ENCODE measurements around the gene IGSF23. TPM values are rescaled to one million over a fixed set of nuclear protein-coding genes. Genes with fewer than 3 reads are reported as not detected.
A peak's percentile ranks its signal among the peaks of the same experiment; 100 is the strongest.

The IGSF23 gene, protein sequence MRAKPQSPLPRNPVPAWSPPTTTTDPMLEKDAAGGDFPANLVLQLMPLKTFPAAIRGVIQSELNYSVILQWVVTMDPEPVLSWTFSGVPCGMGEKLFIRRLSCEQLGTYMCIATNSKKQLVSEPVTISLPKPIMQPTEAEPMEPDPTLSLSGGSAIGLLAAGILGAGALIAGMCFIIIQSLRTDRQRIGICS
- not detected for total RNA-seq

DNA sequence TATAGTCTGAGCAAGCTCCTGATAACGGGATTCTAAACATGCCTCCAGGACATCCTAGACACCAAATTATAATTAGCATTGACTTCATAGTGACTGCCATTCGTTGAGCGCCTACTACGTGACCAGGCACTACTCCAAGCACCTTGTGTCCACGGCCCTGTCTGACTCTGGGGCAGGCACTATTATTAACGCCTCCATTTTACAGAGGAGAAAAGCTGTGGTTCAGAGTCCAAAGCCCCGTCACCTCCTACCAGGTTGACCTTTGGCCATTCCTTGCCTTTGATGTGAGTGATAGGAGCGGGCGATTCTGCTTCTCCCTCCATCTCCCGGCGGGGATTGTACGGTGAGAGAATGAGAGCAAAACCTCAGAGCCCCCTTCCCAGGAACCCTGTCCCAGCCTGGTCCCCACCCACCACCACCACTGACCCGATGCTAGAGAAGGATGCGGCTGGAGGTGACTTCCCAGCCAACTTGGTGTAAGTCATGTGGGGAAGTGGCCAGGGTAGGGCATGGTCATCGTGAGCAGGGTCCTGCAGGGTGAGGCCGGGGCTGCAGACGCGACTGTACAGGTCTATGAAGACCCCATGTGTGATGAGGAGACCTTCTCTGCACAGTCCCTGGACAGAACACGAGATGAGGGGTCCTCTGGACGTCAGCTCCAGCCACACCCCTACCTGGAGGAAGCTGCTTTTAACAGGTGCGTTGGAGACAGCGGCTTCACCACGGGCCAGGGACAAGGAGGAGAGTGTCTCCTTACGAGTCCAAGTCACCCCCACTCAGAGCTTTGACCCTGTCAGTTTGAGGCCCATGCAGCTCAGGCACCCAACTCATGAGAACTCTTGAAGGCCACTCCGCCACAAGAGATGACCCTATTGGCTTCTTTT lies at the start of gene IGSF23:
IGSF23 (plus strand) TSS at position 269 of the 884 bp plus-strand sequence; CDS start at position 352, 83 bp downstream.
- DNase-seq (ENCODE audit: low read depth in 2 of 3, low spot score in 2 of 3) = no peak

DNA sequence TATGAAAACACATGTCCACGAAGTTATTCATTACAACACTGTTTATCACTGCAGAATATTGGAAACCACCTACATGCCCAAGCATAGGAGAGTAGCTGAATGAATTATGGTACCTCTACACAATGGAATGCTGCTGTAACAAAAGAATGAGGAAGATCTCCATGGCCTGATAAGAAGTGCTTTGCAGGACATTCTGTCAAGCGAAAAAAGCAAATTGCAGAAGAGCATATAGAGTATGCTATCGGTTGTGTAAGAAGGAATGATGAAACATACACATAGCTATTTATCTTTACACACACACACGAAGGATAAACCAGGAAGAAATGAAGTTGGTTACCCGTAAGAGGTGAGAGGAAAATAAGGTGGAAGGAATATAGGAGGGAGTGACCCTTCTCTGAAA lies 46.4 kb upstream of the IGSF23 start:
- no peak for DNase-seq (ENCODE audit: low read depth in 2 of 3, low spot score in 2 of 3)

DNA sequence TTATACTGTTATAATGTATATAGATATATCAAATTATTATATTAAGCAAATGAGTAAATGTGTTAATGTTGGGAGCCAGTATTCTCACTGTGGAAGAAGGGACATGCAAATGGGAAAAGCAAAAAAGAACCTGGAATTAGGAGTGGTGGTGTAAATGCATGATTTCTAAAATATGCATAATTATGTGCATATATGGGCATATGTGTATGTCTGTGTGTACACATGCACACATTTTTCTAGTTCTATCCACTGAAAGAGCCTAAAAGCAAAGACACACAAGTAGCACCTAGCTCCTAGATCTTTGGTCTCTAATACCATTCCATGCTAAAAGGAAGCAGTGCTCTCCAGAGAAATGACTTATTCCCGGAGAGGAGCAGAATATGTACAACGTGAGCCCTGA lies 45.6 kb upstream of the IGSF23 start:
- DNase-seq (ENCODE audit: low read depth in 2 of 3, low spot score in 2 of 3) = no peak

DNA sequence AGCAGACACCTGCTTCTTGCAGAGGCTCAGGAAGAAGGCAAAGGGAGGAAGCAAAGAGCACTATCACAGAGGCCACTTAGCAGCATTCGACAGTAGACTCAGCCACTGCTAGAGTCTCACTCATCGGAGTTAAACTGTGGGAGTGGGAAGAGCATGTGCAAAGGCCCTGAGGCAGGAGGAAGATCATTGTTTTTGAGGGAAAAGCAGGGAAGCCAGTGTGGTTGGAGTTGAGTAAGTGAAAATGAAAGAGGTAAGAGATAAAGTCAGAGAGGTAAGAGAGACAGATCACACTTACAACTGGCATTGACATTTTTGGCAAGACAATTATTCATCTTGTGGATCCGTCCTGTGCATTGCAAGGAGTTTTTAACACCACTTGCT lies 42.8 kb upstream of the IGSF23 start:
- no peak for DNase-seq (ENCODE audit: low read depth in 2 of 3, low spot score in 2 of 3)

DNA sequence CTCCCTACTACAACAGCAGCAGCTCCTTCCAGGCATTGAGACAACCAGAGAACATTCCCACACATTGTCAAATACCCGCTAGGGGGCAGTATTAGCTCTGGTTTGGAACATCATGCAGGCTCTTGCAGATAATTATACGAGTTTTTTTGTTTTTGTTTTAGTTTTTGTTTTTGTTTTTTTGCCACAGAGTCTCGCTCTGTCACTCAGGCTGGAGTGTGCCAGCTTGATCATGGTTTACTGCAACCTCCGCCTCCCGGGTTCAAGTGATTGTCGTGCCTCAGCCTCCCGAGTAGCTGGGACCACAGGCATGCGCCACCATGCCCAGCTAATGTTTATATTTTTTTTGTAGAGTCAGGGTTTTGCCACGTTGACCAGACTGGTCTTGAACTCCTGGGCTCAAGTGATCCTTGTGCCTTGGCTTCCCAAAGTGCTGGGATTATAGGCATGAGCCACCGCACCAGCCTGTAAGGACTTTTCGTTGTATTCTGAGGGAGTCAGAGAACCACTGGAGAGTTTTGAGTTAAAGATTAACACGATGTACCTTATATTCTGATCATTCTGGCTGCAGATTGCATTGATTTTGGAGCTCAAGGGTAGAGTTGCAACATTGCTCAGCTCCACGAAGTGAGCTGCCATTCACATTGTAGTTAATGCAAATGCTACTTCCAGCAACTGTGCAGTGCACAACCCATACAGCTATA lies 42.2 kb upstream of the IGSF23 start:
- DNase-seq (ENCODE audit: low read depth in 2 of 3, low spot score in 2 of 3) = peak in 2 of 3 donors; percentile 68 to 86

DNA sequence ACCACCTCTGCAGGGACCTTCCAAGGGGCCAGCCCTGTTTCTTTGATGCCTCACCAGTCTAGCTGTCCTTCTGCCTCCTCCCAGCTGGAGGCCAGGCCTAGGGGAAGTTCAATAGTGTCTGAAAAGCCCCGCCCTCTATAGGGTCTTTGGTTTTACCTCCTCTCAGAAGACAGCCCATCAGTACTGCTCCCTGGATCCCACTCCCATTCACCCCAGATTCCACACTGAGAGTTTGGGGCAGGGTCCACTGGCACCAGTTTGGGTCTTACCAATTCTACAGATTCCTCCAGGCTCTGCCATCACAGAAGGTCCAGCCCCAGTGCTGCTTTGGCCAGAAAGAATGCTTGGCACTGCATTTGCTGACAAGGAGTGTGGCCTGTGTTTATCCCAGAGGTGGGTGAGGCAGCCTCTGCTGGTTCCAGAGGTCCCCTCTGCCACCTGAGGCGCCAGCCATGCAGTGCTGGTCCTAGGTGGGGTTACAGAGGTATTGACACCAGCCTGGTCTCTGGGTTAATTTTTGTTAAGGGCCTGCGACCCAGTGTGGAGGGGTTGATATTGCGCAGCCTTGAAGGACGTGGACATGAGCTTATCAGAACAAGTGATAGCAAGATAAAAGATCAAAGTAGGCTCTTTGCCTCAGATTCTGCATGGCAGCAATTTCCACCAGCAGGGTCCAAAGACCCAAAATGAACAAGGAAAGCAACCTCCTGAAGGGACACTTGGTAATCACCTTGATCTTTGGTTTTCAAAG lies 41.4 kb upstream of the IGSF23 start:
- DNase-seq (ENCODE audit: low read depth in 2 of 3, low spot score in 2 of 3) = no peak

DNA sequence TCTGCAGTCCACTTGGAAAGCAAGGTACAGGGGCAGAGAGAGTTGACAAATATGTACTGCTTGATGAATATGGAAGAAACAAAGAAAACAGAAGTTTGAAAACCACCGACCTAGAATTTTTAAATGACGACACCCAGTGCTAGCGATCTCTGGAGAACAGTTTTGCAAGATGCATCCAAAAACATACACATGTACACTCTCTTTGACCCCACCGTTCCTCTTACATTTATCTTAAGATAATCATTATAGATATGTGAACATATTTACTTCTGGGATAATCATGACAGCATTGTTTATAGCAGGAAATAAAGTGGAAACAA lies 40.8 kb upstream of the IGSF23 start:
- no peak for DNase-seq (ENCODE audit: low read depth in 2 of 3, low spot score in 2 of 3)

DNA sequence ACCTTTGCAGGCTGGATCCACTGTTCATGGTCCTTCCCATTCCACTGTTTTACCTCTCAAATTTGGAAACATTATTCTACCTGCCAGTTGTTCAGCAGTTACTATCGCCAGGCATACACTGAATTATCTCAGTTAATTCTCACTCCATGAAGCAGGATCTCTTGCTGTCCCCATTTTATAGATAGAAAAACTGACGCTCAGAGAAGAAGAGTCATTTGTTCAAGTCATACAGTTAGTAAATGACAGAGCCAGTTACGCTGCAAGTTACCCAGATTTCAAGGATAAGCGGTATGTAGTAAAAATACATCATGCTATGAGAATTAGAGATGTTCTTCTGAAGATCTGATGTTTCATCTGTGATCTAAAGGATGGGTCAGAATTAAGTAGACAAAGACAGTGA lies 40.2 kb upstream of the IGSF23 start:
- DNase-seq (ENCODE audit: low read depth in 2 of 3, low spot score in 2 of 3) = no peak

DNA sequence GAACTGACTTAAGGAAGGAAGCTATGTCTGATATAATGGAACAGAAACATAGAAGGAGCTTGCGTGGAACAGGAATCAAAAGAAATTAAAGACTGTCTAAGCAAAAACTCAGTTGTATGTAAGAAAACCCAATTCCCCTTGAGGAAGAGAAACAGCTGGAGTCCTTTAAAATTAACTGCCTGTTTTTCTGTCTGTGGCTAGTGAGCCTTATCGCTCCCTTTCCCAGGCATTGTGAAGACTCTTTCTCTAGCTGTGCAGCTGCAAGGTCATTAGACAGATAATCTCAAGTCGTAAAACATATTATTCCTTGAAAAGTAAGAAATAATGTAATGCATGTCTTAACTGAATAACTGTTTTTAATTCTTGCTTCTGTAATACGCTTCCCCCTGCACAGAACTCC lies 39.7 kb upstream of the IGSF23 start:
- no peak for DNase-seq (ENCODE audit: low read depth in 2 of 3, low spot score in 2 of 3)

DNA sequence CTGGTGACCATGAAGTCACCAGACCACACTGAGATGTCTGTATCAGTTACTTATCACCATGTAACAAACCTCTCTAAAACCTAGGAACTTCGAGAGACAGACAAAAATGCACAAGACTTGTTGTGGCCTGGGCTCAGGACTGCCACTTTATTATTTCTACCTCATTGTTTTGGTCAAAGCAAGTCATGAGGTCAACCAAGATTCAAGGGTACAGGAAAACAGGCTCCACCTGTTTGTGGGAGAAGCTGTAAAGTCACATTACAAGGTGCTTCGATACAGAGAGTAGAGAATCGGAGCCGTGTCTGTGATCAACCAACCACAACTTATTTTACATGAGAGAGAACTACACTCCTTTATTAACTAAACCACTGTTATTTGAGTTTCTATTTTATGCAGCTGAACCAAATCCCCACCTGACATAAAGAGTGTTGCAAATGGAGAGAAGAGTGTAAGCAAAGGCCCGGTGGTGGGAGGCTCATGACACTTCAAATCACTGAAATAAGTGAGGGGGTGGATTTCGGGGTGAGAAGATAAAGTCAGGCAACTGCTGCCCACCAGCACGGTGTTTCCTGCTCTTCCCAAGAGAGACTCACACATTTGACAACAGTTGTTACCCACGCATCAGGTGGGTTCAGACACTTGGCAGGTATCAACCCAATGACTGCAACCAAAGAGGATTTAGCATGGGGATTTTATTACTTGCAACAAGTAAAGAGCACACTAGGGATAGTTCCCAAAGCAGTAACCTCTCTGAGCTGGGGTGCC lies 39.0 kb upstream of the IGSF23 start:
- no peak for DNase-seq (ENCODE audit: low read depth in 2 of 3, low spot score in 2 of 3)

DNA sequence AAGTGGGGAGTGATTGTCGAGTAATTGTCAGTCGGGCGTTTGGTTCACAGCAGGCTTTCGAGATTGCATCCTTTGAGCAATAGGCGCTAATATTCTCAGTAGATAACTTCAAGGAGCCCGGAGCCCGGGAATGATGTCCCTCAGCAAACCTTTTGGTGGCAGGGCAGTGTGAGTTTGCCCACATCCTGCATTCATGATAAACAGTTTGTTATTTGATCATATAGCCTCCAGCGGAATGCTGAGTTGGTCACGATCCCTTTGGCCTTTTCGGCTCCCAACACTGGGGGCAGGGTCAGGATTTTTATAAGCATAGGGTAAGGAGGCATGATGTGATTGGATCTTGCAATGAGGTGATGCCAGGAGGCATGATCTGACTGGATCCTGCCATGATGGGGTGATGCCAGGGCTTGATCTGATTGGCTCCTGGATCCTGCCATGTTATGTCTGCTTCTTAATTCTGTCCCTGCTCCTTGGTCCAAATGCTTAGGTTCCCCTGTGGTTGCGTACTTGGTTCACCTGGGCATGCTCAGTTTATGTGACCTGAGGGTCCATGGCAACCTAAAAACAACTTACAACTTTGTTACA lies 38.2 kb upstream of the IGSF23 start:
- DNase-seq (ENCODE audit: low read depth in 2 of 3, low spot score in 2 of 3) = no peak

DNA sequence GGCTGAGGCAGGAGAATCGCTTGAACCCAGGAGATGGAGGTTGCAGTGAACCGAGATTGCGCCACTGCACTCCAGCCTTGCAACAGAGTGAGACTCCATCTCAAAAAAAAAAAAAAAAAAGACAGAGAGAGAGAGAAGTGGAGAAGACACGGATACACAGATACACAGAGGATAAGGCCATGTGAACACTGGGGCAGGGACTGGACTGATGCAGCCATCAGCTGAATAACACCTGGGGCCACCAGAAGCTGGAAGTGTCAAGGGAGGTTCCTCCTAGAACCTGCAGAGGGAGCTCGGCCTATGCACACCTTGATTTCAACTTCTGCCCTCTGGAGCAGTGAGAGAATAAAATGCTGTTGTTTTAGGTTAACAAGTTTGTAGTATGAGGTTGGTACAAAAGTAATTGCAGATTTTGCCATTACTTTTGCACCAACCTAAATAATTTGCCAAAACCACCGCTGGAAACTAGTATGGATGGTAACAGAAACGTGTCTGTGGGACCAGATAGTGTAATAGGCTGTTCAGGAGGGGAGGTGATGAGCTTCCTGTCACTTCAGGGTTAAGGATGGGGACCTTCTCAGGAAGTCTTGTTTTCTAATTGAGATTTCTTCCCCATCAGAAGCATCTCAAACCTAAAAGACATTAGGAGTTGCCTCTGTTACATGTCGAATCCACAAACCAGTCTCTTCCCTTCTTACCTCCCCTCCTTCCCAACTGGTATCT lies 36.4 kb upstream of the IGSF23 start:
- DNase-seq (ENCODE audit: low read depth in 2 of 3, low spot score in 2 of 3) = peak in 2 of 3 donors; percentile 59 to 70

DNA sequence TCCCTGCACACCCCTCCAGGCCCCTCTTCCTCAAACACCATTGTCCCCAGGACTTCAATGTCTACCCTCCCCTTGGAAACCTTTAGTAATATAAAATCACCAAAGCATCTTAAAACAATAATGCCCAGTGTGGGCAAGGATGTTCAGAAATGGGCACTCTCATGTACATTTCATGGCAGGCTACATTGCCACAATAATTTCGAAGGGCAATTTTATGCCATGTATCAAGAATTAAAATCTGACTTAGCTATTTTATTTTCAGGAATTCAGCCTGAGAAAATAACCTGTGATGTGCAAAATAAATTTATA lies 35.8 kb upstream of the IGSF23 start:
- DNase-seq (ENCODE audit: low read depth in 2 of 3, low spot score in 2 of 3) = no peak

DNA sequence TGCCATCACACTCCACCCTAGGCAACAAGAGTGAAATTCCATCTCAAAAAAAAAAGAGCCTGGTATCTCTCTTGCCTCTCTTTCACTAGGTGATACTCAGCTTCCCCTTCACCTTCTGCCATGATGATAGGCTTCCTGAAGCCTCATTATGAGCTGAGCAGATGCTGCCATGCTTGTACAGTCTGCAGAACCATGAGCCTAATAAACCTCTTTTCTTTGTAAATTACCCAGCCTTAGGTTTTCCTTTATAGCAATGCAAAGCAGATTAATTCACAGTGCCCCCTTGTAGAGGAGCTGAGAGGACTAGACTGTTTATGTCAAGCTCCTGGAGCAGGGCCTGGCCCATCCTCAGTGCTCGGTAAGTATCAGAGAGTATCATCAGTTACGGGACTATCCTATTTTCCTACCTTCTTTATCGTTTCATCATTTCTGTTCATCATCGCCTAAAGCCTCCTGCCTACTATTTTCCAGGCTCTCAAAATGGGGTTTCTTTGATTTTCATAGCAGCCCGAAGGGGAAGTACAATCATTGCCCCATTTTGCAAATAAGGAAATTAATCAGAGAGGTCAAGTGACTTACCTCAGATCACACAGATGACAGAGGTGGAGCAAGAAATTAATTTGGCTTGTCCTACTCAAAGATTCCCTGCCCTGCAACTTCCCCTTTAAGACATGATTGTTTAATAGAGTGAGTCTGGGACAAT lies 33.5 kb upstream of the IGSF23 start:
- DNase-seq (ENCODE audit: low read depth in 2 of 3, low spot score in 2 of 3) = no peak

DNA sequence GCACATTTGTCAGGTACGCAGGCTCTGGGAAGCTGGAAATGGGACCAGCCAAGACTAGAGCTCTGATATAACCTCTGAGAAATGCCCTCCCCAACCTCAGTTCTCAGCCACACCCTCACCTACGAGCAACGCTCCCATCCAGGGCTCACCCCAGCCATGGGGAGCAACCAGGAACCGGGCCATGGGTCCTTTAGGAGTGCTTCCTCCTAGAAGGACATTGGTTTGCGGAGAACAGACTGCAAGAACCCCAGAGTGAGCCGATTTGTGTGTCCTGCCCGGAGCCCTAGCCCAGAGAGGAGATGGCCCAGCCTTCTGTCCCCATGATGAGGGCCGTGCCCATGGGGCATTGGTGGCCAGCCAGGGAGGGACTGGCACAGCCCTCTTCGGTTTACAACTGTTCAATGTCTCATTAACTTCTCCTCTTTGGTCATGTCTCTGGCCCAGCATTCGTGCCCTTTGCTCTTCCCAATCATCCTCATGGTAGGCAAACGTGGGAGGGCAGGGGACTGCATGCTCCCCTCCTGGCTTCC lies 32.9 kb upstream of the IGSF23 start:
- DNase-seq (ENCODE audit: low read depth in 2 of 3, low spot score in 2 of 3) = no peak

DNA sequence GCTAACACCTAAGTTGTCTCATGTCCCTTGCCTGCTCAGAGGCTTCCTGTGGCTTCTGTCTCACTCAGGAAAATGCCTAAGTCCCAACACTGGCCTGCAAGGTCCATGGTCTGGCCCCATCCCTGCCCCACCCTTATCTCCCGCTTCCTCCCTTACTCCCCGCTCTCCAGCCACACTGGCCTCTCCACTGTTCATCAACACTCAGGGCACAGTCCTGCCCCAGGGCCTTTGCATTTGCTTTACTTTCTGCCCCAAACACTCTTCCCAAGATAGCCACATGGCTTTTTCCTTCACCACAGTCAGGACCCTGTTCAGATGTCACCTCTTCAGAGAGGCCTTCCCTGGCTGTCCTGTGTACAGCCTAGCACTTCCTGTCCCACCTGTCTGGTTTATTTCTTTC lies 32.1 kb upstream of the IGSF23 start:
- DNase-seq (ENCODE audit: low read depth in 2 of 3, low spot score in 2 of 3) = no peak

DNA sequence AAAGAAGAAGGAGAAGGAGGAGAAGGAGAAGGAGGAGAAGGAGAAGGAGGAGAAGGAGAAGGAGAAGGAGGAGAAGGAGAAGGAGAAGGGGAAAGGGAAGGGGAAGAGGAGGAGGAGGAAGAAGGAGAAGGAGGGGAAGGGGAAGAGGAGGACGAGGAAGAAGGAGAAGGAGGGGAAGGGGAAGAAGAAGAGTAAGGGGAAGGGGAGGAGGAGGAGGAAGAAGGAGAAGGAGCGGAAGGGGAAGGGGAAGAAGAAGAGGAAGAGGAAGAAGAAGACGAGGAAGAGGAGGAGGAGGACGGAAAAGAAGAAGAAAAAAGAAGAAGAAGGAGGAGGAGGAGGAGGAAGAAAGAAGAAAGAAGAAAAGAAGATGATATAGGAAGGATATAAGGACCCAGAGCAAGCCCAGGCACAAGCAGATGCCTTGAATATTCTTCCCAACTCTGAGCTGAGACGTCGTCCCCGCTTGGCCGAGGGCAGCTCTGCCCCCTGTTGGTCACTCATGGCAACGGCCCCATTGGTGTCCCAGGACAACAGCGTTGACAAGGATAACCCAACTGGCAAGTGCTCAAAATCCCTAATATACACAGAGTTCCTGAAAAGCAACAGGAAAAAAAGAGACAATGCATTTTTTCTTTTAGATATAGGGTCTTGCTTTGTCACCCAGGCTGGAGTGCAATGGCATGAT lies 30.6 kb upstream of the IGSF23 start:
- DNase-seq (ENCODE audit: low read depth in 2 of 3, low spot score in 2 of 3) = peak in 1 of 3 donors; percentile 15

All from hematopoietic multipotent progenitor cell (in vitro differentiated cells).